K562 (cell line): ENCODE measurements around the gene RIC8B. TPM values are rescaled to one million over a fixed set of nuclear protein-coding genes. Genes with fewer than 3 reads are reported as not detected.

Source experiments
- ARID1B ChIP-seq: fragments of 450-650 bp; IDR thresholded peaks from 2 replicates; pipeline ENCODE4 v1.6.1; 2016; ENCODE audit warnings: antibody characterized with exemption, mild to moderate bottlenecking, inconsistent platforms
- ARID2 ChIP-seq: fragments of 450-650 bp; IDR thresholded peaks from 2 replicates; pipeline ENCODE4 v1.6.1; 2017; ENCODE audit warnings: antibody characterized with exemption, mild to moderate bottlenecking
- ARNT ChIP-seq, 2 experiments: fragments of 450-650 bp; IDR thresholded peaks; 2 replicates each; pipeline ENCODE4 v1.6.1; 2016; ENCODE audit warnings: mild to moderate bottlenecking in 1 of 2
- ATF7 ChIP-seq: fragments of 450-650 bp; IDR thresholded peaks from 2 replicates; pipeline ENCODE4 v1.7.1; 2014; ENCODE audit warnings: mild to moderate bottlenecking, moderate library complexity
- ELF1 ChIP-seq: fragments of 200-800 bp; sonication (Bioruptor generic); IDR thresholded peaks from 2 replicates; pipeline ENCODE4 v1.6.1; 2016; ENCODE audit warnings: missing genetic modification characterization, missing compliant biosample characterization
- ERF ChIP-seq: fragments of 450-650 bp; formaldehyde crosslinking; IDR thresholded peaks from 2 replicates; pipeline ENCODE4 v1.4.0; 2020; ENCODE audit warnings: mild to moderate bottlenecking, mixed read lengths
- HDAC8 ChIP-seq: fragments of 450-650 bp; IDR thresholded peaks from 2 replicates; pipeline ENCODE4 v1.6.1; 2016; ENCODE audit warnings: mild to moderate bottlenecking, missing genetic modification characterization, moderate library complexity, missing compliant biosample characterization
- MEIS2 ChIP-seq: fragments of 450-650 bp; IDR thresholded peaks from 2 replicates; pipeline ENCODE4 v1.6.1; 2014; ENCODE audit warnings: mild to moderate bottlenecking; ENCODE audit not compliant: partially characterized antibody
- NCOA2 ChIP-seq, 2 experiments: fragments of 450-650 bp; IDR thresholded peaks; 2 replicates each; pipeline ENCODE4 v1.6.1; 2018; ENCODE audit warnings: mild to moderate bottlenecking in 2 of 2, moderate library complexity in 1 of 2; ENCODE audit not compliant: partially characterized antibody in 2 of 2
- NFE2 ChIP-seq: IDR thresholded peaks from 2 replicates; pipeline ENCODE4 v1.6.1; 2014; ENCODE audit warnings: antibody characterized with exemption, low read depth
- NR1H2 ChIP-seq: sonication (generic); formaldehyde crosslinking; IDR thresholded peaks from 2 replicates; pipeline ENCODE4 v1.4.0; 2020; ENCODE audit warnings: mild to moderate bottlenecking, missing genetic modification reagents
- RAD51 ChIP-seq: fragments of 450-650 bp; IDR thresholded peaks from 2 replicates; pipeline ENCODE4 v1.7.1; 2016; ENCODE audit warnings: low read depth, mild to moderate bottlenecking, borderline replicate concordance
- RUNX1 ChIP-seq: sonication (generic); IDR thresholded peaks from 2 replicates; pipeline ENCODE4 v1.6.1; 2016; ENCODE audit warnings: antibody characterized with exemption, low read depth
- SAFB2 ChIP-seq: fragments of 200-400 bp; formaldehyde crosslinking; IDR thresholded peaks from 2 replicates; pipeline ENCODE4 v1.6.1; 2018; ENCODE audit warnings: borderline replicate concordance, low read length, low read depth, moderate library complexity; ENCODE audit not compliant: severe bottlenecking
- ZBED1 ChIP-seq: IDR thresholded peaks from 2 replicates; pipeline ENCODE4 v1.6.1; 2014
- ZNF830 ChIP-seq: fragments of 250-450 bp; sonication (Bioruptor Pico); IDR thresholded peaks from 2 replicates; pipeline ENCODE4 v1.5.0; 2021; ENCODE audit warnings: mild to moderate bottlenecking
- ZZZ3 ChIP-seq: fragments of 450-650 bp; IDR thresholded peaks from 2 replicates; pipeline ENCODE4 v1.6.1; 2016; ENCODE audit warnings: antibody characterized with exemption, mild to moderate bottlenecking, moderate library complexity
- polyA plus RNA-seq, 8 experiments: library from polyadenylated mRNA; depleted of rRNA in 4 of 8; stranded (reverse) in 5 of 8; unstranded in 3 of 8; fragments of >200 nt; fragmentation: Nextera tagmentation in 2 of 8; fragmentation: Illumina TruSeq in 1 of 8; extraction: Ambion mirVana in 2 of 8; extraction: Trizol in 1 of 8; gene quantifications; 2 replicates each; pipeline versions ENCODE4 v1.2.1 to v1.2.3, GENCODE V29; 2011 to 2014; ENCODE audit warnings: inconsistent platforms in 1 of 8, missing spikeins in 1 of 8
- total RNA-seq, 7 experiments: library from RNA; depleted of rRNA in 6 of 7; stranded (reverse); fragments of >200 nt in 6 of 7; fragmentation: Illumina TruSeq in 2 of 7; extraction: Trizol in 2 of 7; gene quantifications; 2 replicates each; pipeline versions ENCODE4 v1.2.1 to v1.2.3, GENCODE V29; 2011 to 2021; ENCODE audit warnings: low replicate concordance in 1 of 7
- TF ChIP-seq, protein P1 (sequence below): IDR thresholded peaks from 3 replicates; pipeline ENCODE4 v1.6.1; 2011; ENCODE audit warnings: borderline replicate concordance, mild to moderate bottlenecking; ENCODE audit not compliant: insufficient read length, insufficient read depth
- TF ChIP-seq, protein P2 (sequence below): fragments of 250-450 bp; sonication (Bioruptor Pico); IDR thresholded peaks from 2 replicates; pipeline ENCODE4 v1.8.0; 2021; ENCODE audit warnings: moderate library complexity, mild to moderate bottlenecking, inconsistent platforms
- TF ChIP-seq, protein P3 (sequence below): fragments of 450-650 bp; IDR thresholded peaks from 2 replicates; pipeline ENCODE4 v1.6.1; 2016
- TF ChIP-seq, protein P4 (sequence below), 2 experiments: fragments of 450-650 bp; conservative IDR thresholded peaks; 2 replicates each; pipeline ENCODE4 v1.6.1; 2017; ENCODE audit warnings: mild to moderate bottlenecking in 2 of 2, moderate library complexity in 2 of 2
- TF ChIP-seq, protein P5 (sequence below): fragments of 250-450 bp; sonication (Bioruptor Pico); IDR thresholded peaks from 2 replicates; pipeline ENCODE4 v1.8.0; 2022; ENCODE audit warnings: inconsistent platforms, mild to moderate bottlenecking, moderate library complexity, borderline replicate concordance
- TF ChIP-seq, protein P6 (sequence below): IDR thresholded peaks from 2 replicates; pipeline ENCODE4 v1.6.1; 2011; ENCODE audit not compliant: insufficient read length; ENCODE audit errors: extremely low read depth

The RIC8B gene
- total and polyA plus RNA-seq, 9 of the 15 experiments (the other 6 are each of a cell fraction or from before 2014, with no cell fraction given) = 0.92 to 8.1 (median 4.8) TPM

DNA sequence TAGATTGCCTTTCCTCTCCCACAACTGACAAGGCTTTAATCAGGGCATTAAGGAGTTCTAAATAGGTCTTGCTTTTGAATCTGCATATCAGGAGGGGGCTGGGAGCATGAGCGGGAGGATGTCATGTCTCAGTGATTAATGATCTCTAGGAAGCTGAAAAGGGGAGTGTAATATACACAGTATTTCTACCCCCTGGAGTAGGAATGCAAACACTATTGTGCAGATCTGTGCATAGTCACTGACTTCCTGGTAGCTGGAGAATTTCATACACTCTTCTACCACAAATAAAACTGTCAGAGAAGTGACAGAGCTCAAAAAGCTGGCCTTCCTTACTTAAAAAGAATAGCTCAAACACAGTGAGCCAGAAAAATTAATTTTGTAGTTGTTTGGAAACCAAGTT lies 65.8 kb downstream of the RIC8B start (continued):
- TF ChIP-seq ARID1B (peak; percentile 54), NFE2 (peak; percentile 34; the same call in 1 of the 2 replicates), ARID2 (no peak), MEIS2 (peak; percentile 99), ZZZ3 (no peak), ZBED1 (no peak), NR1H2 (CRISPR knock-in tag) (no peak), RUNX1 (no peak), ATF7 (0 out of 2 replicates have a peak, but pooled peaks have one; percentile 16), ERF (CRISPR knock-in tag) (no peak), HDAC8 (tag) (no peak), NCOA2 (IDR thresholded peaks at IDR 0.05; ENCODE audit: partially characterized antibody in 2 of 2) (peak in 1 of 2 experiments; percentile 10), SAFB2 (no peak), ELF1 (tag) (no peak), ZNF830 (no peak), ARNT (IDR thresholded peaks at IDR 0.05) (peak in 1 of 2 experiments; percentile 51; a peak in 1 of 4 replicates), RAD51 (no peak)
- TF ChIP-seq, protein P1, sequence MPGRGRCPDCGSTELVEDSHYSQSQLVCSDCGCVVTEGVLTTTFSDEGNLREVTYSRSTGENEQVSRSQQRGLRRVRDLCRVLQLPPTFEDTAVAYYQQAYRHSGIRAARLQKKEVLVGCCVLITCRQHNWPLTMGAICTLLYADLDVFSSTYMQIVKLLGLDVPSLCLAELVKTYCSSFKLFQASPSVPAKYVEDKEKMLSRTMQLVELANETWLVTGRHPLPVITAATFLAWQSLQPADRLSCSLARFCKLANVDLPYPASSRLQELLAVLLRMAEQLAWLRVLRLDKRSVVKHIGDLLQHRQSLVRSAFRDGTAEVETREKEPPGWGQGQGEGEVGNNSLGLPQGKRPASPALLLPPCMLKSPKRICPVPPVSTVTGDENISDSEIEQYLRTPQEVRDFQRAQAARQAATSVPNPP = no peak
- TF ChIP-seq, protein P2, sequence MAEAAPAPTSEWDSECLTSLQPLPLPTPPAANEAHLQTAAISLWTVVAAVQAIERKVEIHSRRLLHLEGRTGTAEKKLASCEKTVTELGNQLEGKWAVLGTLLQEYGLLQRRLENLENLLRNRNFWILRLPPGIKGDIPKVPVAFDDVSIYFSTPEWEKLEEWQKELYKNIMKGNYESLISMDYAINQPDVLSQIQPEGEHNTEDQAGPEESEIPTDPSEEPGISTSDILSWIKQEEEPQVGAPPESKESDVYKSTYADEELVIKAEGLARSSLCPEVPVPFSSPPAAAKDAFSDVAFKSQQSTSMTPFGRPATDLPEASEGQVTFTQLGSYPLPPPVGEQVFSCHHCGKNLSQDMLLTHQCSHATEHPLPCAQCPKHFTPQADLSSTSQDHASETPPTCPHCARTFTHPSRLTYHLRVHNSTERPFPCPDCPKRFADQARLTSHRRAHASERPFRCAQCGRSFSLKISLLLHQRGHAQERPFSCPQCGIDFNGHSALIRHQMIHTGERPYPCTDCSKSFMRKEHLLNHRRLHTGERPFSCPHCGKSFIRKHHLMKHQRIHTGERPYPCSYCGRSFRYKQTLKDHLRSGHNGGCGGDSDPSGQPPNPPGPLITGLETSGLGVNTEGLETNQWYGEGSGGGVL (CRISPR knock-in tag) = no peak
- TF ChIP-seq, protein P3, sequence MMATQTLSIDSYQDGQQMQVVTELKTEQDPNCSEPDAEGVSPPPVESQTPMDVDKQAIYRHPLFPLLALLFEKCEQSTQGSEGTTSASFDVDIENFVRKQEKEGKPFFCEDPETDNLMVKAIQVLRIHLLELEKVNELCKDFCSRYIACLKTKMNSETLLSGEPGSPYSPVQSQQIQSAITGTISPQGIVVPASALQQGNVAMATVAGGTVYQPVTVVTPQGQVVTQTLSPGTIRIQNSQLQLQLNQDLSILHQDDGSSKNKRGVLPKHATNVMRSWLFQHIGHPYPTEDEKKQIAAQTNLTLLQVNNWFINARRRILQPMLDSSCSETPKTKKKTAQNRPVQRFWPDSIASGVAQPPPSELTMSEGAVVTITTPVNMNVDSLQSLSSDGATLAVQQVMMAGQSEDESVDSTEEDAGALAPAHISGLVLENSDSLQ = peak; percentile 97
- TF ChIP-seq, protein P4, sequence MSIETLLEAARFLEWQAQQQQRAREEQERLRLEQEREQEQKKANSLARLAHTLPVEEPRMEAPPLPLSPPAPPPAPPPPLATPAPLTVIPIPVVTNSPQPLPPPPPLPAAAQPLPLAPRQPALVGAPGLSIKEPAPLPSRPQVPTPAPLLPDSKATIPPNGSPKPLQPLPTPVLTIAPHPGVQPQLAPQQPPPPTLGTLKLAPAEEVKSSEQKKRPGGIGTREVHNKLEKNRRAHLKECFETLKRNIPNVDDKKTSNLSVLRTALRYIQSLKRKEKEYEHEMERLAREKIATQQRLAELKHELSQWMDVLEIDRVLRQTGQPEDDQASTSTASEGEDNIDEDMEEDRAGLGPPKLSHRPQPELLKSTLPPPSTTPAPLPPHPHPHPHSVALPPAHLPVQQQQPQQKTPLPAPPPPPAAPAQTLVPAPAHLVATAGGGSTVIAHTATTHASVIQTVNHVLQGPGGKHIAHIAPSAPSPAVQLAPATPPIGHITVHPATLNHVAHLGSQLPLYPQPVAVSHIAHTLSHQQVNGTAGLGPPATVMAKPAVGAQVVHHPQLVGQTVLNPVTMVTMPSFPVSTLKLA (conservative IDR thresholded peaks at IDR 0.05) = 0 out of 4 replicates have a peak, but pooled peaks of 1 of the 2 experiments have one; percentile 14
- TF ChIP-seq, protein P5, sequence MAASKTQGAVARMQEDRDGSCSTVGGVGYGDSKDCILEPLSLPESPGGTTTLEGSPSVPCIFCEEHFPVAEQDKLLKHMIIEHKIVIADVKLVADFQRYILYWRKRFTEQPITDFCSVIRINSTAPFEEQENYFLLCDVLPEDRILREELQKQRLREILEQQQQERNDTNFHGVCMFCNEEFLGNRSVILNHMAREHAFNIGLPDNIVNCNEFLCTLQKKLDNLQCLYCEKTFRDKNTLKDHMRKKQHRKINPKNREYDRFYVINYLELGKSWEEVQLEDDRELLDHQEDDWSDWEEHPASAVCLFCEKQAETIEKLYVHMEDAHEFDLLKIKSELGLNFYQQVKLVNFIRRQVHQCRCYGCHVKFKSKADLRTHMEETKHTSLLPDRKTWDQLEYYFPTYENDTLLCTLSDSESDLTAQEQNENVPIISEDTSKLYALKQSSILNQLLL (CRISPR knock-in tag) = no peak
- TF ChIP-seq, protein P6, sequence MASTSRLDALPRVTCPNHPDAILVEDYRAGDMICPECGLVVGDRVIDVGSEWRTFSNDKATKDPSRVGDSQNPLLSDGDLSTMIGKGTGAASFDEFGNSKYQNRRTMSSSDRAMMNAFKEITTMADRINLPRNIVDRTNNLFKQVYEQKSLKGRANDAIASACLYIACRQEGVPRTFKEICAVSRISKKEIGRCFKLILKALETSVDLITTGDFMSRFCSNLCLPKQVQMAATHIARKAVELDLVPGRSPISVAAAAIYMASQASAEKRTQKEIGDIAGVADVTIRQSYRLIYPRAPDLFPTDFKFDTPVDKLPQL = no peak
